ENCODE data around the gene ST8SIA3.

The ST8SIA3 gene

GRCh38 chr18:57352271-57352701 is at the start of gene ST8SIA3:
ST8SIA3 (plus strand) TSS chr18:57352557; CDS start chr18:57352847, 290 bp downstream.
- no peak for DNase-seq
- in situ Hi-C loops (cut with MboI; ENCODE audit: low pct_unique_long_range_greater_than_20kb, low sequenced_read_pairs) = no loop called here

GRCh38 chr18:57311472-57311871 is 40.9 kb upstream of the ST8SIA3 start:
- DNase-seq = no peak
- in situ Hi-C loops (cut with MboI; ENCODE audit: low pct_unique_long_range_greater_than_20kb, low sequenced_read_pairs) = no loop called here

- in situ Hi-C loops (cut with MboI; ENCODE audit: low pct_unique_long_range_greater_than_20kb, low sequenced_read_pairs) = no loop called here
- DNase-seq = no peak
These were observed 39.8 kb upstream of the ST8SIA3 start for GRCh38 chr18:57312346-57313144.

- in situ Hi-C loops (cut with MboI; ENCODE audit: low pct_unique_long_range_greater_than_20kb, low sequenced_read_pairs) = no loop called here
- no peak for DNase-seq
These were observed 31.8 kb upstream of the ST8SIA3 start for GRCh38 chr18:57320603-57321002.

- no peak for DNase-seq
- in situ Hi-C loops (cut with MboI; ENCODE audit: low pct_unique_long_range_greater_than_20kb, low sequenced_read_pairs) = no loop called here
These were observed 26.7 kb upstream of the ST8SIA3 start for GRCh38 chr18:57325491-57326166.

GRCh38 chr18:57326718-57327323 is 25.5 kb upstream of the ST8SIA3 start:
- DNase-seq = no peak

GRCh38 chr18:57328665-57329064 is 23.7 kb upstream of the ST8SIA3 start:
- no peak for DNase-seq
- in situ Hi-C loops (cut with MboI; ENCODE audit: low pct_unique_long_range_greater_than_20kb, low sequenced_read_pairs) = no loop called here

More at GRCh38 chr18:57326718-57327323, 25.5 kb upstream of the ST8SIA3 start:
- in situ Hi-C loops (cut with MboI; ENCODE audit: low pct_unique_long_range_greater_than_20kb, low sequenced_read_pairs) = no loop called here

- in situ Hi-C loops (cut with MboI; ENCODE audit: low pct_unique_long_range_greater_than_20kb, low sequenced_read_pairs) = no loop called here
- DNase-seq = no peak
These were observed 22.5 kb upstream of the ST8SIA3 start for GRCh38 chr18:57329856-57330255.

GRCh38 chr18:57331718-57332117 is 20.6 kb upstream of the ST8SIA3 start:
- DNase-seq = no peak
- in situ Hi-C loops (cut with MboI; ENCODE audit: low pct_unique_long_range_greater_than_20kb, low sequenced_read_pairs) = no loop called here

GRCh38 chr18:57333940-57334339 is 18.4 kb upstream of the ST8SIA3 start:
- no peak for DNase-seq
- in situ Hi-C loops (cut with MboI; ENCODE audit: low pct_unique_long_range_greater_than_20kb, low sequenced_read_pairs) = no loop called here

GRCh38 chr18:57334383-57334782 is 18.0 kb upstream of the ST8SIA3 start:
- in situ Hi-C loops (cut with MboI; ENCODE audit: low pct_unique_long_range_greater_than_20kb, low sequenced_read_pairs) = no loop called here
- DNase-seq = no peak

- no peak for DNase-seq
- in situ Hi-C loops (cut with MboI; ENCODE audit: low pct_unique_long_range_greater_than_20kb, low sequenced_read_pairs) = no loop called here
These were observed 16.0 kb upstream of the ST8SIA3 start for GRCh38 chr18:57336343-57336742.

GRCh38 chr18:57337890-57338289 is 14.5 kb upstream of the ST8SIA3 start:
- DNase-seq = no peak
- in situ Hi-C loops (cut with MboI; ENCODE audit: low pct_unique_long_range_greater_than_20kb, low sequenced_read_pairs) = no loop called here

- in situ Hi-C loops (cut with MboI; ENCODE audit: low pct_unique_long_range_greater_than_20kb, low sequenced_read_pairs) = no loop called here
- no peak for DNase-seq
These were observed 8.5 kb upstream of the ST8SIA3 start for GRCh38 chr18:57343833-57344232.

GRCh38 chr18:57346876-57347275 is 5.5 kb upstream of the ST8SIA3 start:
- in situ Hi-C loops (cut with MboI; ENCODE audit: low pct_unique_long_range_greater_than_20kb, low sequenced_read_pairs) = no loop called here
- DNase-seq = no peak

- no peak for DNase-seq
- in situ Hi-C loops (cut with MboI; ENCODE audit: low pct_unique_long_range_greater_than_20kb, low sequenced_read_pairs) = no loop called here
These were observed 4.6 kb upstream of the ST8SIA3 start for GRCh38 chr18:57347784-57348183.

- no peak for DNase-seq
- in situ Hi-C loops (cut with MboI; ENCODE audit: low pct_unique_long_range_greater_than_20kb, low sequenced_read_pairs) = no loop called here
These were observed 392 bp downstream of the ST8SIA3 start for GRCh38 chr18:57352761-57353136.

- no peak for DNase-seq
- in situ Hi-C loops (cut with MboI; ENCODE audit: low pct_unique_long_range_greater_than_20kb, low sequenced_read_pairs) = no loop called here
These were observed 981 bp downstream of the ST8SIA3 start for GRCh38 chr18:57353137-57353939.

GRCh38 chr18:57353940-57354461 is 1.6 kb downstream of the ST8SIA3 start:
- in situ Hi-C loops (cut with MboI; ENCODE audit: low pct_unique_long_range_greater_than_20kb, low sequenced_read_pairs) = no loop called here
- DNase-seq = no peak

Data from KBM-7 (cell line).